Kidney (tissue), 14 donors: ENCODE data around the gene WNT6. TPM values are rescaled to one million over a fixed set of nuclear protein-coding genes. Genes with fewer than 3 reads are reported as not detected.
A peak's percentile ranks its signal among the peaks of the same experiment; 100 is the strongest.

Experiments used
- DNase-seq, 5 donors: peaks; one replicate each; pipeline ENCODE4 v3.0.0-alpha.2; 2013 to 2020
- FAIRE-seq: peaks from 2 replicates; lab custom pipeline; 2012; peaks lifted over from hg19 to GRCh38; lab: Jason Lieb, UNC
- H3K27ac ChIP-seq, 2 donors: one replicate each; pipeline ENCODE4 v1.7.0; 2013; ENCODE audit warnings: low read depth in 2 of 2, low read length in 2 of 2, inconsistent platforms in 1 of 2
- H3K27me3 ChIP-seq: one replicate; pipeline ENCODE4 v1.7.1; 2013; ENCODE audit warnings: low read length, inconsistent platforms; ENCODE audit not compliant: control insufficient read depth, insufficient read depth
- H3K36me3 ChIP-seq, 3 donors: one replicate each; pipeline versions ENCODE4 v1.7.0 to v1.7.1; 2013; ENCODE audit warnings: low read length in 3 of 3, control low read depth in 1 of 3, inconsistent platforms in 1 of 3; ENCODE audit not compliant: insufficient read depth in 3 of 3, control insufficient read depth in 2 of 3
- H3K4me1 ChIP-seq, 3 donors: one replicate each; pipeline versions ENCODE4 v1.7.0 to v1.7.1; 2013; ENCODE audit warnings: low read length in 3 of 3, inconsistent platforms in 1 of 3, low read depth in 1 of 3; ENCODE audit not compliant: control insufficient read depth in 2 of 3, insufficient read depth in 2 of 3
- H3K4me3 ChIP-seq, 3 donors: one replicate each; pipeline versions ENCODE4 v1.7.0 to v1.8.1; 2013; ENCODE audit warnings: low read length in 3 of 3, control low read depth in 1 of 3, inconsistent platforms in 1 of 3
- H3K9ac ChIP-seq, 3 donors: one replicate each; pipeline versions ENCODE4 v1.7.0 to v1.7.1; 2013; ENCODE audit warnings: low read length in 3 of 3, control low read depth in 1 of 3, inconsistent platforms in 1 of 3
- H3K9me3 ChIP-seq, 3 donors: one replicate each; pipeline versions ENCODE4 v1.7.0 to v1.7.1; 2013; ENCODE audit warnings: low read length in 3 of 3, control low read depth in 1 of 3, inconsistent platforms in 1 of 3; ENCODE audit not compliant: control insufficient read depth in 2 of 3, insufficient read depth in 1 of 3
- CTCF ChIP-seq: IDR thresholded peaks from 3 replicates; pipeline ENCODE4 v1.5.1; 2012; ENCODE audit warnings: mild to moderate bottlenecking, moderate library complexity, borderline replicate concordance; ENCODE audit not compliant: insufficient read depth; ENCODE audit errors: extremely low read depth
- intact Hi-C: fragments of 100-400 bp; cut with DNase I; formaldehyde crosslinking; loops from one replicate; pipeline ENCODE4 v1.11.1; 2022
- polyA plus RNA-seq: library from polyadenylated mRNA; stranded (reverse); fragments of 350-450 nt; fragmentation: Illumina TruSeq; extraction: RNeasy Lipid Tissue Mini Kit (QIAGEN cat#74804); gene quantifications from one replicate; pipeline ENCODE4 v1.2.3, GENCODE V29; 2014; ENCODE audit warnings: low read depth, low replicate concordance; ENCODE audit not compliant: insufficient read depth
- total RNA-seq: library from RNA; stranded (reverse); fragmentation: NEBNext Ultra II Directional; extraction: Animal tissue kit (Norgen Biotek cat#: 25700); gene quantifications from one replicate; pipeline ENCODE4 v1.2.1, GENCODE V29; 2021
- donor health status: control.
- donor health status: control.
- donor health status: control.
- donor health status: control.
- donor health status: control.
- donor health status: DM: yes; HTN: yes; CAD: no.
- donor health status: Normal renal cell carcinoma (clear cell type).

WNT6 gene
- total and polyA plus RNA-seq, 2 donors from 2014 or later, result 0.57 to 0.75 TPM

- FAIRE-seq, result no peak
- no peak for TF ChIP-seq CTCF
- intact Hi-C loops, result no loop called here
Observed at GRCh38 chr2:218860950-218861381, 1.4 kb downstream of the WNT6 start.

DNA sequence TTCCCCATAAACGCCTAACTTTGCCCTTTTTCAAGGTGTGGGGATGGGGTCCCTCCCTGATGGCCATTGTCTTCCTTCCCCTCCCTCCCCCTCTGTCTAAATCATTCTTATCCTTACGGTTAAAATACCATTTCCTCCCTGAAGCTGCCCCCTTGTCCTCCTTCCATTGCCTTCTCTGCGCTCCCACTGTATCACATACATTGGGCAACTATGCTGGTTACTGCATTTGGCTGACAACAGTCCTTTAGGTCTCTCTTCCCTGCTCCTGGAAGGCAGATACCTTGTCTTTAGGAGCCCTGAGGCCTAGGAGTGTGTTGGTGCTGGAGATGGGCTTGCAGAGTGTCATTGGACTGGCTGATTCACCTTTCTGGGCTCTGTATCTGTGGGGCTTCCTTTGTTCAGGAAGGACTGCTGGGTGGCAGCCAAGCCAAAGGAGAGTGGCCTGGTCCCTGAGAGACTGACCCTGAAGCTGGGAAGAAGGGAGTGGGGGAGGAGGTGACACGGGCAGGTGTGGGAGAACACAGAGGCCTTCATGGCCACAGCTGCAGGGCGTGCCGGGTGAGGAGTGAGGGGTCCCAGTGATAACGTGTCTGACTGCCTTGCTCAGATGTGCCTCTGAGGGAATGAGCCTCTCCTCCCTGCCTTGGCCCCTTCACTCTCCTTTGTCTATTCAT is 2.2 kb downstream of the WNT6 start:
- peaks cover 25% of the 10 kb centered on the region for H3K27me3 ChIP-seq
- DNase-seq (peak in 1 of 5 donors; percentile 30), FAIRE-seq (no peak)
- no peak overlapping the region for H3K4me3 ChIP-seq
- H3K27ac ChIP-seq, result no peak overlapping the region
- no peak overlapping the region for H3K9ac ChIP-seq
- no peaks in the 10 kb centered on the region for H3K36me3 ChIP-seq
- H3K9me3 ChIP-seq, result no peaks in the 10 kb centered on the region
- peaks cover 0 to 2% (median 0%) of the 10 kb centered on the region in 3 donors for H3K4me1 ChIP-seq
- intact Hi-C loops, result no loop called here
- TF ChIP-seq CTCF, result no peak

More at GRCh38 chr2:218860950-218861381, 1.4 kb downstream of the WNT6 start:
- H3K4me1 ChIP-seq, result peaks cover 0 to 2% (median 0%) of the 10 kb centered on the region in 3 donors
- no peaks in the 10 kb centered on the region for H3K36me3 ChIP-seq
- no peak overlapping the region for H3K4me3 ChIP-seq
- peaks cover 23% of the 10 kb centered on the region for H3K27me3 ChIP-seq
- no peak overlapping the region for H3K9ac ChIP-seq
- no peaks in the 10 kb centered on the region for H3K9me3 ChIP-seq
- peak; percentile 70 to 94 (median 88) for DNase-seq
- H3K27ac ChIP-seq, result no peak overlapping the region

- DNase-seq, result peak in 1 of 5 donors; percentile 23
- peaks cover 25% of the 10 kb centered on the region for H3K27me3 ChIP-seq
- FAIRE-seq, result no peak
- H3K36me3 ChIP-seq, result no peaks in the 10 kb centered on the region
- no peak overlapping the region for H3K27ac ChIP-seq
- H3K9me3 ChIP-seq, result no peaks in the 10 kb centered on the region
- intact Hi-C loops, result no loop called here
- TF ChIP-seq CTCF, result no peak
- H3K9ac ChIP-seq, result no peak overlapping the region
- peaks cover 0 to 2% (median 0%) of the 10 kb centered on the region in 3 donors for H3K4me1 ChIP-seq
- H3K4me3 ChIP-seq, result no peak overlapping the region
Observed at GRCh38 chr2:218863021-218863520, 3.5 kb downstream of the WNT6 start.
